Bronchial epithelial cell (primary cell): ENCODE results near the gene TRAPPC2L. TPM values are rescaled to one million over a fixed set of nuclear protein-coding genes. Genes with fewer than 3 reads are reported as not detected.
A peak's percentile ranks its signal among the peaks of the same experiment; 100 is the strongest.

Experiments used
- DNase-seq: peaks from one replicate; pipeline ENCODE4 v3.0.0-alpha.2; 2010; ENCODE audit warnings: low read depth
- FAIRE-seq: peaks from 2 replicates; lab custom pipeline; 2011; peaks lifted over from hg19 to GRCh38; lab: Jason Lieb, UNC
- H3K27me3 ChIP-seq: 2 replicates; pipeline ENCODE4 v1.5.1; 2011; ENCODE audit warnings: low read length; ENCODE audit not compliant: control insufficient read depth, insufficient read depth
- H3K36me3 ChIP-seq: 2 replicates; pipeline ENCODE4 v1.5.1; 2011; ENCODE audit warnings: low read length; ENCODE audit not compliant: control insufficient read depth, insufficient read depth
- H3K4me3 ChIP-seq: 2 replicates; pipeline ENCODE4 v1.5.1; 2011; ENCODE audit warnings: mild to moderate bottlenecking, low read depth, low read length, control low read depth
- total RNA-seq: library from RNA; depleted of rRNA; stranded (reverse); fragments of >200 nt; gene quantifications from 2 replicates; pipeline ENCODE4 v1.2.1, GENCODE V29; 2014
- TF ChIP-seq, protein P1 (sequence below): IDR thresholded peaks from 2 replicates; pipeline ENCODE4 v1.5.1; 2011; ENCODE audit warnings: mild to moderate bottlenecking, moderate library complexity, low read length, control low read depth, inconsistent platforms; ENCODE audit not compliant: insufficient read depth, severe bottlenecking

Gene TRAPPC2L
- total RNA-seq, 1 donor from 2014 or later = 65.0 TPM

- TF ChIP-seq, protein P1, sequence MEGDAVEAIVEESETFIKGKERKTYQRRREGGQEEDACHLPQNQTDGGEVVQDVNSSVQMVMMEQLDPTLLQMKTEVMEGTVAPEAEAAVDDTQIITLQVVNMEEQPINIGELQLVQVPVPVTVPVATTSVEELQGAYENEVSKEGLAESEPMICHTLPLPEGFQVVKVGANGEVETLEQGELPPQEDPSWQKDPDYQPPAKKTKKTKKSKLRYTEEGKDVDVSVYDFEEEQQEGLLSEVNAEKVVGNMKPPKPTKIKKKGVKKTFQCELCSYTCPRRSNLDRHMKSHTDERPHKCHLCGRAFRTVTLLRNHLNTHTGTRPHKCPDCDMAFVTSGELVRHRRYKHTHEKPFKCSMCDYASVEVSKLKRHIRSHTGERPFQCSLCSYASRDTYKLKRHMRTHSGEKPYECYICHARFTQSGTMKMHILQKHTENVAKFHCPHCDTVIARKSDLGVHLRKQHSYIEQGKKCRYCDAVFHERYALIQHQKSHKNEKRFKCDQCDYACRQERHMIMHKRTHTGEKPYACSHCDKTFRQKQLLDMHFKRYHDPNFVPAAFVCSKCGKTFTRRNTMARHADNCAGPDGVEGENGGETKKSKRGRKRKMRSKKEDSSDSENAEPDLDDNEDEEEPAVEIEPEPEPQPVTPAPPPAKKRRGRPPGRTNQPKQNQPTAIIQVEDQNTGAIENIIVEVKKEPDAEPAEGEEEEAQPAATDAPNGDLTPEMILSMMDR = no peak
- H3K4me3 ChIP-seq = no peak overlapping the region
- DNase-seq = no peak
- no peak for FAIRE-seq
- H3K36me3 ChIP-seq = peaks cover 16% of the 10 kb centered on the region
- no peaks in the 10 kb centered on the region for H3K27me3 ChIP-seq
Measured at GRCh38 chr16:88835383-88835782, 21.5 kb upstream of the TRAPPC2L start.

DNA sequence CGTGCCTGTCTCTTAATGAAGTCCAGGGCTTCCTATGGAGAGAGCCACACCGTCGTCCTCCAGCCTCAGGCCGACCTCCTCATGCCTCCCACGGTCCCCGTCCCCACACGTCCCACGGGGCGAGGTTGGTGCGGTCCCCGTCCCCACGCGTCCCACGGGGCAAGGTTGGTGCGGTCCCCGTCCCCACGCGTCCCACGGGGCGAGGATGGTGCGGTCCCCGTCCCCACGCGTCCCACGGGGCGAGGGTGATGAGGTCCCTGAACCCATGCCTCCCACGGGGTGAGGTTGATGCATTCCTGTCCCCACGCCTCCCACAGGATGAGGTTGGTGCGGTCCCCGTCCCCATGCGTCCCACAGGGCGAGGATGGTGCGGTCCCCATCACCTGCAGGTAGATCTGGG lies 21.1 kb upstream of the TRAPPC2L start:
- DNase-seq (no peak), FAIRE-seq (no peak)
- H3K27me3 ChIP-seq = no peaks in the 10 kb centered on the region
- peaks cover 19% of the 10 kb centered on the region for H3K36me3 ChIP-seq
- H3K4me3 ChIP-seq = no peak overlapping the region
- TF ChIP-seq, protein P1 = no peak

DNA sequence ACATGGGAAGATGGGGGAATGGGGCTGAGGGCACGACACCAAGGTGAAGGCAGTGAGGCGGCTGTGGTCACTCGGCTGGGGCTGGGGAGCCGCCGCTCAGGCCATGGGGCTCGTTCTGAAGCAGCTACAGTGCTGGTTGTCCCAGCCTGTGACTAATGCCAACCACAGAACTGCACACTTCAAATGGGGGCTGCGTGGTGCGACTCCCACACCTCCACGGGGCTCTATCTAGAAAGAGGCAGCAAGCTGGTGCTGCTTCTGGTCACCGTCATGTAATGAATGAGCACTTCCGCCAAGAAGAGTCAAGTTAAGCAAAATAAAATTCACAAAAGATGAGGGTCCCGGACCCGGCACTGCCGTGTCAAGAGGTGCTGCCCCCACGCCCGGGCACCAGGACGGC lies 20.1 kb upstream of the TRAPPC2L start:
- FAIRE-seq (no peak), DNase-seq (no peak)
- TF ChIP-seq, protein P1 = no peak
- Histone ChIP-seq H3K27me3 (no peaks in the 10 kb centered on the region), H3K36me3 (peaks cover 19% of the 10 kb centered on the region), H3K4me3 (no peak overlapping the region)

GRCh38 chr16:88837806-88838205 lies 19.1 kb upstream of the TRAPPC2L start:
- DNase-seq = no peak

GRCh38 chr16:88838566-88838965 lies 18.4 kb upstream of the TRAPPC2L start:
- TF ChIP-seq, protein P1 = no peak
- H3K27me3 ChIP-seq = no peaks in the 10 kb centered on the region
- no peak overlapping the region for H3K4me3 ChIP-seq
- H3K36me3 ChIP-seq = peaks cover 21% of the 10 kb centered on the region
- FAIRE-seq (peak; percentile 58), DNase-seq (no peak)

More at GRCh38 chr16:88837806-88838205, 19.1 kb upstream of the TRAPPC2L start:
- no peaks in the 10 kb centered on the region for H3K27me3 ChIP-seq
- no peak for FAIRE-seq
- TF ChIP-seq, protein P1 = no peak
- peaks cover 19% of the 10 kb centered on the region for H3K36me3 ChIP-seq
- H3K4me3 ChIP-seq = no peak overlapping the region

GRCh38 chr16:88839026-88839529 lies 17.8 kb upstream of the TRAPPC2L start:
- H3K27me3 ChIP-seq = no peaks in the 10 kb centered on the region
- DNase-seq (no peak), FAIRE-seq (no peak)
- TF ChIP-seq, protein P1 = no peak
- H3K36me3 ChIP-seq = peaks cover 21% of the 10 kb centered on the region
- no peak overlapping the region for H3K4me3 ChIP-seq
